HG02571 (cell line): ENCODE results near the gene ZNF839.

Experiments
- ATAC-seq: cut with Tn5 transposase; IDR thresholded peaks from one replicate; pipeline ENCODE4 v1.9.1; 2021; ENCODE audit warnings: mild to moderate bottlenecking, moderate library complexity; ENCODE audit not compliant: unreplicated experiment

The ZNF839 gene

DNA sequence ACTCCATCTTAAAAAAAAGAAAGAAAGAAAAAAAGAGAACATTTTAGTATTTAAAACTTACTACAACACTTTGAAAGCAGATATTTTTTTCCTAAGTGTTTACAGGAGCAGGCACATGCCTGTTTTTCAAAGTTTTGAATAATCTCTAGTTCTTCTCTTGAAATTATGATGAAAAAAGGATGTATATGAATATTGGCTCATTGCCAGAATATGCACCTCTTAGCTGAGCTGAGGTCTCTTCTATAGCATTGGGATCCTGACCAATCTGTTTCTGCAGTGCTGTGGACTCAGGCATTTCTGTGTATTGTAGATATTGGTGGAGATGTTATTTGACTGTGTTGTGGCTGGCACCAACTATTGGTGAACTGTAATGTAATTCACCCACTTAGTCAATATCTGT, 58.1 kb downstream of the ZNF839 start:
- ATAC-seq = no peak

DNA sequence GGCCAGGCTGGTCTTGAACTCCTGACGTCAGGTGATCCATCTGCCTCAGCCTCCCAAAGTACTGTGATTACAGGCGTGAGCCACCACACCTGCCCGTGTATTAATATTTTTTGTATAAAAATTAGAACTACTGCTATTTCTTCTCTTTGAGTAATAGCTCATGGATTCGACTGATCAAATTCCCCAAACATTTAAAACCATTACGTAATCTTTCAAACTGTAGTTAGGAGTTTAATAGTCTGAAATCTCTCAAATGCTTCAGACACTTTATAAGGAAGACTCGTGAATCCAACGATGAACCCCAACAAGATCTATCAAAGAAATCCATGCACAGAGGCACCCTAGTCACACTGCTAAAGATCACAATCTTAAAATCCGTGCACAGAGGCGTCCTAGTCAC, 59.3 kb downstream of the ZNF839 start:
- no peak for ATAC-seq

DNA sequence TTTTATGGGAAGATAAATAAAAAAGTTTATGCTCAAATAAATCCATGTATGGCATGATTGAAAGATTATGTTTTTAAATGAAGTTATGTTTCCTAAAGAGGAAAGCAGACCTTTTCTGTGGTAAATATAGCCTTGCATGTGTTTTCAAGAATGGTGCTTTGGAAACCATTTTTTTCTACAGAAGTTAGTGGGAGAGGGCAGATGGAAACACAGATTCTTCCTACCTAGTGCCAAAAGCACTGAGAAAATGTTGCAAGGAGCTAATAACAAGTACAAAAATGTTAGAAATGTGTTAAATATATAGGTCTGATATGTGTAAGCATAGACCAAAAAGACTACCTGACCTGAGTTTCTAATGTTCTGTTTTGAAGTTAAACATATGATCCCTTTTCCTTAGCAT, 67.5 kb downstream of the ZNF839 start:
- ATAC-seq = no peak

DNA sequence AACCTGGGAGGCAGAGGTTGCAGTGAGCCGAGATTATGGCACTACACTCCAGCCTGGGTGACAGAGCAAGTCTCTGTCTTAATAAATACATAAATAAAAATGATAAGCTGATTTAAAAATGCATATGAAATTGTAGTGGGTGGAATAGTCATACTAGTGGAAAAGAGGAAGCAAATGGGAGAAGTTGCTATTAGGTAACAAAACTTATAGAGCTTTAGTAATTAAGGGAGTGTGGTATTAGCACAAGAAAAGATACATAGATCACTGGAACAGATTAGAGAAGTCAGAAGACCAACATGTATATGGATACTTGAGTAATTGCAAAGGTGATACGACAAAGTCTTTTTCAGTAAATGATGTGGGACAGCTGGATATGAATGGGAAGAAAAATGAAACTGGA, 69.7 kb downstream of the ZNF839 start:
- ATAC-seq = no peak

DNA sequence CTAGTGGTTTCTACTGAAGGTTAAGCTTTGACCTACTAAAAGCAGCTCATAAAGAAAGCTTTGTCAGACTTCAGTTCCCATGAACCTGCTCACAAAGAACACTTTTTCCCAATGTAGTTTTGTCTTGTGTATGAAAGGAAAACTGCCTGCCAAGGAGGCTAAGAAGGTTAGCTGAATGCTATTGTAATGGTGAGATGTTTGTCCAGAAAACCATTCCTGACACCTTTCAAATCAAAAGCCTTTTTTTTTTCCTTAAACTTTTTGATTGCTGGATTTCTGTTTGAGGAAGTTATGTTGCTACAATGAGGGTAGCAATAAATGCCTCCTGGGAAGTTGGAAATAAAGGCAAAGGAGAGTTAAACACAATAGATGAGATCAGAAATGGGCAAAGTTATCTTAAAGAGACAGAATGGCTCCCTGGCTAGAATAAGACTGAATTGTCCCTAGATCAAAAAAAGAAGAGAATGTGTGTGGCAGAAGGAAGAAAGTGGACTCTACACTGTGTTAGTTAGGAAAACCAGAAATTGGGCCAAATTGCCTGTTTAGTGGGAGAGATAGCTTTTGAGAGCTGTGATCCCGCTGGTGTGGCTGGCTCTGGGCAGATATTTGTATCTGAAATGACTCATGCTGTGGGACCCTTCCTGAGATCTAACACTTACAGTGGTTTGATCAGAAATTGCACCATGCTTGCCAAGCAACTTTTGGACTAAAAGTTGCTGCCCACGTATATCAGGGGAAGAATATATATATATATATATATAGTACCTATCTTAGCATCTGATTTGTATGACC, 70.7 kb downstream of the ZNF839 start:
- ATAC-seq = no peak
